ENCODE results near the gene ANKRD34C. TPM values are rescaled to one million over a fixed set of nuclear protein-coding genes. Genes with fewer than 3 reads are reported as not detected.

The ANKRD34C gene
- not detected in 2 replicates for total RNA-seq

DNA sequence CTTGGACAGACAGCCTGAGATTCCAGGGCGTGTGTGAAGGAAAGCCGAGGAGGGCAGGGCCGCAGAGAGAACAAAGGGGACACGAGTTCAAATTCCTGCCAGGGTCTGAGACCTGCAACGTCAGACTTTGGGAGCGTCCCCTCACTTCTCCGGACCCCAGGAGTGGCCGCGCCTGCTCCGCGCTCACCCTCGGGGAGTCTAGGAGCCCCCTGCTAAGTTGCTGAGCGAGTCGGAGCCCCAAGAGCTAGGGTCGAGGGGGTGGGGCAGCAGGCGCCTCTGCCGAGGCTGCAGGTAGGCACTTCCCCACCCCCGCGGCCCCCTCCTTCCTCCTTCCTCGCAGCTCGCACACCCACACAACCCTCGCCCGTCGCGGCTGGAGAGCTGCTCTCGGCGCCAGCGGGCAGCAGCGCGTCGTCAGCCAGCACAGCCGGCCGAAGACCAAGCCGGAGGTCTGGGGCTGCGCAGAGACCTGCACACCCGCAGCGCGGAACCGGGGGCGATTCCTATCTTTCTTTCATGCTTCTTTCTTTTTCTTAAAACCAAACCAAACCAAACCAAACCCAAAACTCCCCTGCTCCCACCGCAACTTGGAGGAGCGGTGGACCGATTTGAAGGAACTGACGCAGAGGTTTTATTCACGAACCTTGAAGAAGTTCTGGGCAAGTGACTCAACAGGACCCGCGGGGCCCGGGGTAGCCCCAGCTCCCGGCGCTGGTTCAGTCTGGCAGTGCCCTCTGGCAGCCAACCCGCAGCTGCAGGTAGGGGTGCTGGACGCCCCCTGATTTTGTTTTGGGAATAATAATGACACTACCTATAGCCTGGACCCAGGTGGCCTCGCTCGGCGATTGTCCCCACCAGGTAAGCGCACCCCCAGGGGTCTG is at the start of gene ANKRD34C:
ANKRD34C (plus strand) TSS at position 352 of the 881 bp plus-strand sequence. CDS start 10,563 bp downstream, outside the sequence.

DNA sequence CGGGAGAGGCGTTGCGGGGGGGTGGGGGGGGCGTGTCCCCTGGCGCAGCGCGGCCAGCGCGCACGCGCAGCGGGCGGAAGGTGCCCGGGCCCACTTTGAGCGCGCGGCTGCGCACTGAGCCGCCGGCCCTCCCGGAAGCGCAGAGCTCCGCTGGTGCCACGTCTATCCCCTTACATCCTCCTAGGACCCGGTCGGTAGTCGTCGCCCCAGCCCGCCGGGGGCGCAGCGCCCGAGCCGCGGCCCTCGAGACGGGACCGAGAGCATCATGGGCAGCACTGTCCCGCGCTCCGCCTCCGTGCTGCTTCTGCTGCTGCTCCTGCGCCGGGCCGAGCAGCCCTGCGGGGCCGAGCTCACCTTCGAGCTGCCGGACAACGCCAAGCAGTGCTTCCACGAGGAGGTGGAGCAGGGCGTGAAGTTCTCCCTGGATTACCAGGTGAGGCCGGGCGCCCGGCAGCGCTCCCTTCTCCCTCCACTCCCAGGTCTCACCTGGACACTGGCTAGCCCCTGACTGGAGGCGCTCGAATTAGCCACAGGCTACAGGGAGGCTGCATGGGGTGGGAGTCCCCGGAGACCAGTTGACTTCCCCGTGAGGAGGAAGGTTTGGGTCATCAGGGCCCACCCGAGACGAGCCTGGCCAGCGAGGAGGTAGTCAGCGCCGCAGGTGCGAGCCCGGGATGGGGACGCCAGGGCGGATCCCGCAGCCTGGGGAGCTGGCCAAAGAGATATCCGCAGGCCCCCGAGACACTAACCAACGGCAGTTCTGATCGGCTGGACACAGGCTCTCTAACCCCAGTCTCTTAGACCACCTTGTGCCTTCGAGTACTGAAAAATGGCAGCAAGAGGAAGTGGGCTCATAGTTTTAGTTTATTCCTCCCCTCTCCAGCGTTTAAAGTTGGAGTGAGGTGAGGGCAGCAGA is 28.7 kb downstream of the ANKRD34C start, which contains the start of gene TMED3:
TMED3 (plus strand) TSS at position 128 of the 916 bp plus-strand sequence; CDS start at position 266, 138 bp downstream.

Other genes starting within 250 kb of the ANKRD34C start
- under 0.01 TPM in 1 of 2 replicates, not detected in the other for gene RASGRF1, start 191.9 kb upstream of the ANKRD34C start, total RNA-seq
- 198 and 201 TPM in 2 replicates for gene TMED3, start 28.4 kb downstream of the ANKRD34C start, total RNA-seq
- 0.57 and 0.65 TPM in 2 replicates for gene MINAR1, start 149.6 kb downstream of the ANKRD34C start, total RNA-seq

Measured in smooth muscle cell of bladder (primary cell).